ENCODE measurements around the gene ZBTB16. TPM values are rescaled to one million over a fixed set of nuclear protein-coding genes. Genes with fewer than 3 reads are reported as not detected.

ZBTB16 gene
- total RNA-seq, 1 donor from 2014 or later: 17.7 TPM

- H3K4me1 Mint-ChIP-seq: peaks cover 73% of the 10 kb centered on the region
- Histone ChIP-seq H3K36me3 (no peaks in the 10 kb centered on the region), H3K4me1 (peaks cover 49% of the 10 kb centered on the region), H3K27ac (no peak overlapping the region), H3K4me2 (no peak overlapping the region), H3K9ac (no peak overlapping the region), H3K79me2 (ENCODE audit: low read depth) (no peaks in the 10 kb centered on the region), H4K20me1 (ENCODE audit: low read depth) (no peaks in the 10 kb centered on the region), H3K4me3 (no peak overlapping the region), H3K27me3 (no peaks in the 10 kb centered on the region), H2AFZ (replicated peaks) (no peak overlapping the region), H3K9me3 (ENCODE audit: low read depth) (no peaks in the 10 kb centered on the region), H3F3A (ENCODE audit: low read depth) (peaks cover 6% of the 10 kb centered on the region)
- DNase-seq (ENCODE audit: low spot score): no peak
- TF ChIP-seq EZH2 (IDR thresholded peaks at IDR 0.05): no peak
- no peaks in the 10 kb centered on the region for H3K9me3 Mint-ChIP-seq
- H3K4me3 Mint-ChIP-seq: peak overlapping the region; percentile 11
- peaks cover 7% of the 10 kb centered on the region for H3K27me3 Mint-ChIP-seq (ENCODE audit: insufficient read depth, low read depth)
- H3K36me3 Mint-ChIP-seq: peaks cover 18% of the 10 kb centered on the region
- peak overlapping the region; percentile 92 for H3K27ac Mint-ChIP-seq
Measured at GRCh38 chr11:114197799-114198500, 138.4 kb downstream of the ZBTB16 start.

GRCh38 chr11:114199051-114199450 lies 139.5 kb downstream of the ZBTB16 start:
- H3K4me1 Mint-ChIP-seq: peaks cover 68% of the 10 kb centered on the region
- peak overlapping the region; percentile 97 for H3K27ac Mint-ChIP-seq
- no peak for DNase-seq (ENCODE audit: low spot score)
- H3K9me3 ChIP-seq (ENCODE audit: low read depth): no peaks in the 10 kb centered on the region
- no peak overlapping the region for H3K4me3 Mint-ChIP-seq
- H3K79me2 ChIP-seq (ENCODE audit: low read depth): no peaks in the 10 kb centered on the region
- H3K27me3 Mint-ChIP-seq (ENCODE audit: insufficient read depth, low read depth): peaks cover 5% of the 10 kb centered on the region
- no peak overlapping the region for H2AFZ ChIP-seq (replicated peaks)
- no peak overlapping the region for H3K27ac ChIP-seq
- H3K9me3 Mint-ChIP-seq: no peaks in the 10 kb centered on the region
- H3K4me1 ChIP-seq: peaks cover 43% of the 10 kb centered on the region
- H3K36me3 ChIP-seq: no peaks in the 10 kb centered on the region
- no peaks in the 10 kb centered on the region for H3F3A ChIP-seq (ENCODE audit: low read depth)
- no peaks in the 10 kb centered on the region for H3K27me3 ChIP-seq
- no peaks in the 10 kb centered on the region for H4K20me1 ChIP-seq (ENCODE audit: low read depth)
- TF ChIP-seq EZH2 (IDR thresholded peaks at IDR 0.05) (no peak), CTCF (IDR thresholded peaks at IDR 0.05) (no peak), EZH2phosphoT487 (IDR thresholded peaks at IDR 0.05) (no peak)
- H3K4me3 ChIP-seq: no peak overlapping the region
- no peak overlapping the region for H3K4me2 ChIP-seq
- H3K36me3 Mint-ChIP-seq: peaks cover 14% of the 10 kb centered on the region
- no peak overlapping the region for H3K9ac ChIP-seq

- no peak overlapping the region for H3K27ac ChIP-seq
- no peak for TF ChIP-seq EZH2phosphoT487 (IDR thresholded peaks at IDR 0.05)
- no peak for TF ChIP-seq CTCF (IDR thresholded peaks at IDR 0.05)
- no peak overlapping the region for H2AFZ ChIP-seq (replicated peaks)
- Mint-ChIP-seq H3K9me3 (no peaks in the 10 kb centered on the region), H3K4me1 (peaks cover 64% of the 10 kb centered on the region), H3K27me3 (ENCODE audit: insufficient read depth, low read depth) (peaks cover 2% of the 10 kb centered on the region), H3K36me3 (peaks cover 16% of the 10 kb centered on the region), H3K4me3 (no peak overlapping the region), H3K27ac (peak overlapping the region; percentile 19)
- no peaks in the 10 kb centered on the region for H3K79me2 ChIP-seq (ENCODE audit: low read depth)
- H3K36me3 ChIP-seq: no peaks in the 10 kb centered on the region
- no peak overlapping the region for H3K9ac ChIP-seq
- no peaks in the 10 kb centered on the region for H3K9me3 ChIP-seq (ENCODE audit: low read depth)
- no peaks in the 10 kb centered on the region for H3F3A ChIP-seq (ENCODE audit: low read depth)
- no peak for DNase-seq (ENCODE audit: low spot score)
- no peak overlapping the region for H3K4me3 ChIP-seq
- H3K27me3 ChIP-seq: no peaks in the 10 kb centered on the region
- H3K4me1 ChIP-seq: peaks cover 31% of the 10 kb centered on the region
- H4K20me1 ChIP-seq (ENCODE audit: low read depth): no peaks in the 10 kb centered on the region
- no peak overlapping the region for H3K4me2 ChIP-seq
Measured at GRCh38 chr11:114200351-114201133, 141.0 kb downstream of the ZBTB16 start.

GRCh38 chr11:114201219-114201618 lies 141.7 kb downstream of the ZBTB16 start:
- no peak overlapping the region for H3K9ac ChIP-seq
- H3F3A ChIP-seq (ENCODE audit: low read depth): no peaks in the 10 kb centered on the region
- peaks cover 68% of the 10 kb centered on the region for H3K4me1 Mint-ChIP-seq
- no peaks in the 10 kb centered on the region for H4K20me1 ChIP-seq (ENCODE audit: low read depth)
- H3K9me3 Mint-ChIP-seq: no peaks in the 10 kb centered on the region
- peaks cover 2% of the 10 kb centered on the region for H3K27me3 Mint-ChIP-seq (ENCODE audit: insufficient read depth, low read depth)
- no peak overlapping the region for H2AFZ ChIP-seq (replicated peaks)
- no peaks in the 10 kb centered on the region for H3K36me3 ChIP-seq
- H3K36me3 Mint-ChIP-seq: peaks cover 17% of the 10 kb centered on the region
- H3K4me1 ChIP-seq: peaks cover 31% of the 10 kb centered on the region
- no peak overlapping the region for H3K27ac ChIP-seq
- no peak for DNase-seq (ENCODE audit: low spot score)
- no peak for TF ChIP-seq EZH2phosphoT487 (IDR thresholded peaks at IDR 0.05)
- no peak for TF ChIP-seq EZH2 (IDR thresholded peaks at IDR 0.05)
- no peak for TF ChIP-seq CTCF (IDR thresholded peaks at IDR 0.05)
- no peaks in the 10 kb centered on the region for H3K79me2 ChIP-seq (ENCODE audit: low read depth)
- no peaks in the 10 kb centered on the region for H3K27me3 ChIP-seq
- no peaks in the 10 kb centered on the region for H3K9me3 ChIP-seq (ENCODE audit: low read depth)
- H3K4me2 ChIP-seq: no peak overlapping the region
- H3K27ac Mint-ChIP-seq: peak overlapping the region; percentile 19
- H3K4me3 Mint-ChIP-seq: no peak overlapping the region
- no peak overlapping the region for H3K4me3 ChIP-seq

All from neural progenitor cell (in vitro differentiated cells).